HepG2 (cell line): ENCODE data around the gene KIF6.

Experiments used
- ARNT ChIP-seq: fragments of 450-650 bp; IDR thresholded peaks from 2 replicates; pipeline ENCODE4 v1.6.1; 2017
- EP300 ChIP-seq, 3 experiments: sonication (generic) in 1 of 3; formaldehyde crosslinking in 1 of 3; IDR thresholded peaks; 2 replicates each; pipeline versions ENCODE4 v1.5.1 to v1.6.1; 2011 to 2020; ENCODE audit warnings: low read depth in 2 of 3, low read length in 2 of 3, borderline replicate concordance in 1 of 3, improper control_type of control experiment in 1 of 3, mild to moderate bottlenecking in 1 of 3, missing genetic modification reagents in 1 of 3, moderate library complexity in 1 of 3
- JUN ChIP-seq: sonication (generic); formaldehyde crosslinking; IDR thresholded peaks from 2 replicates; pipeline ENCODE4 v1.4.0; 2020; ENCODE audit warnings: mild to moderate bottlenecking, missing genetic modification reagents
- PATZ1 ChIP-seq: sonication (generic); formaldehyde crosslinking; IDR thresholded peaks from 2 replicates; pipeline ENCODE4 v1.4.0; 2020; ENCODE audit warnings: missing genetic modification reagents
- POLR2A ChIP-seq, 2 experiments: IDR thresholded peaks; 2 replicates each; pipeline ENCODE4 v1.6.1; 2011; ENCODE audit warnings: low read depth in 2 of 2, low read length in 2 of 2, mild to moderate bottlenecking in 1 of 2, moderate library complexity in 1 of 2; ENCODE audit not compliant: insufficient read depth in 1 of 2
- PREB ChIP-seq: sonication (generic); formaldehyde crosslinking; IDR thresholded peaks from 2 replicates; pipeline ENCODE4 v1.4.0; 2020; ENCODE audit warnings: missing genetic modification reagents
- TBP ChIP-seq: sonication (generic); formaldehyde crosslinking; IDR thresholded peaks from 2 replicates; pipeline ENCODE4 v1.5.0; 2020; ENCODE audit warnings: missing genetic modification reagents
- U2AF2 ChIP-seq: fragments of 200-400 bp; formaldehyde crosslinking; IDR thresholded peaks from 2 replicates; pipeline ENCODE4 v1.6.1; 2017; ENCODE audit warnings: low read depth, mild to moderate bottlenecking, low read length
- XRCC5 ChIP-seq: fragments of 200-400 bp; formaldehyde crosslinking; optimal IDR thresholded peaks from 2 replicates; pipeline ENCODE3; 2017; ENCODE audit warnings: mild to moderate bottlenecking, low read length
- ZBTB7A ChIP-seq: sonication (generic); formaldehyde crosslinking; IDR thresholded peaks from 2 replicates; pipeline ENCODE4 v1.8.0; 2022; ENCODE audit warnings: mild to moderate bottlenecking, missing genetic modification reagents
- ZNF121 ChIP-seq: sonication (generic); formaldehyde crosslinking; IDR thresholded peaks from 2 replicates; pipeline ENCODE4 v1.5.0; 2020; ENCODE audit warnings: mild to moderate bottlenecking, missing genetic modification reagents
- ZNF232 ChIP-seq: sonication (generic); formaldehyde crosslinking; IDR thresholded peaks from 2 replicates; pipeline ENCODE4 v1.4.0; 2020; ENCODE audit warnings: missing genetic modification reagents, borderline replicate concordance
- TF ChIP-seq, protein P1 (sequence below): fragments of 450-650 bp; IDR thresholded peaks from 2 replicates; pipeline ENCODE4 v1.6.1; 2017

- no peak for TF ChIP-seq PREB (CRISPR knock-in tag)
- TF ChIP-seq ZNF232 (CRISPR knock-in tag), result no peak
- no peak for TF ChIP-seq ZBTB7A
- no peak for TF ChIP-seq XRCC5
- TF ChIP-seq PATZ1 (CRISPR knock-in tag), result no peak
- no peak for TF ChIP-seq EP300 (IDR thresholded peaks at IDR 0.05; ENCODE audit: low read depth in 2 of 2, low read length in 2 of 2)
- TF ChIP-seq EP300 (CRISPR knock-in tag; IDR thresholded peaks at IDR 0.05; ENCODE audit: borderline replicate concordance), result no peak
- no peak for TF ChIP-seq U2AF2
- TF ChIP-seq TBP, result no peak
- TF ChIP-seq ARNT, result no peak
- no peak for TF ChIP-seq POLR2A (IDR thresholded peaks at IDR 0.05; ENCODE audit: insufficient read depth in 1 of 2, low read depth in 2 of 2, low read length in 2 of 2)
- TF ChIP-seq JUN (CRISPR knock-in tag), result no peak
- TF ChIP-seq, protein P1, sequence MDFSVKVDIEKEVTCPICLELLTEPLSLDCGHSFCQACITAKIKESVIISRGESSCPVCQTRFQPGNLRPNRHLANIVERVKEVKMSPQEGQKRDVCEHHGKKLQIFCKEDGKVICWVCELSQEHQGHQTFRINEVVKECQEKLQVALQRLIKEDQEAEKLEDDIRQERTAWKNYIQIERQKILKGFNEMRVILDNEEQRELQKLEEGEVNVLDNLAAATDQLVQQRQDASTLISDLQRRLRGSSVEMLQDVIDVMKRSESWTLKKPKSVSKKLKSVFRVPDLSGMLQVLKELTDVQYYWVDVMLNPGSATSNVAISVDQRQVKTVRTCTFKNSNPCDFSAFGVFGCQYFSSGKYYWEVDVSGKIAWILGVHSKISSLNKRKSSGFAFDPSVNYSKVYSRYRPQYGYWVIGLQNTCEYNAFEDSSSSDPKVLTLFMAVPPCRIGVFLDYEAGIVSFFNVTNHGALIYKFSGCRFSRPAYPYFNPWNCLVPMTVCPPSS, result no peak
- no peak for TF ChIP-seq ZNF121 (CRISPR knock-in tag)
Measured at GRCh38 chr6:39292637-39293036, 432.6 kb downstream of the KIF6 start.
